Measurements from ENCODE around the gene AKR1C3.
"Not testable (repeated sequence)": the region's sequence is repeated elsewhere in the genome, so short reads cannot be mapped to it uniquely, and the experiment has no call there.

Gene AKR1C3

GRCh38 chr10:5135581-5135980, 41.4 kb downstream of the AKR1C3 start:
- Histone ChIP-seq H3K27ac (ENCODE audit: insufficient read depth, low read length, poor library complexity, severe bottlenecking) (no peak overlapping the region), H3K9me3 (ENCODE audit: control insufficient read depth, low read length) (no peaks in the 10 kb centered on the region), H3K4me3 (ENCODE audit: insufficient read depth, low read depth, low read length, poor library complexity, severe bottlenecking) (no peak overlapping the region), H3K4me1 (ENCODE audit: control insufficient read depth, insufficient read depth, low read length, poor library complexity, severe bottlenecking) (no peaks in the 10 kb centered on the region), H3K36me3 (ENCODE audit: control insufficient read depth, insufficient read depth, low read length) (no peaks in the 10 kb centered on the region), H3K27me3 (replicated peaks; ENCODE audit: control insufficient read depth, insufficient read depth, low read length, poor library complexity, severe bottlenecking) (no peaks in the 10 kb centered on the region)
- DNase-seq: no peak

GRCh38 chr10:5136468-5137087, 42.4 kb downstream of the AKR1C3 start:
- DNase-seq: no peak
- no peaks in the 10 kb centered on the region for H3K4me1 ChIP-seq (ENCODE audit: control insufficient read depth, insufficient read depth, low read length, poor library complexity, severe bottlenecking)
- no peaks in the 10 kb centered on the region for H3K27me3 ChIP-seq (replicated peaks; ENCODE audit: control insufficient read depth, insufficient read depth, low read length, poor library complexity, severe bottlenecking)
- no peak overlapping the region for H3K27ac ChIP-seq (ENCODE audit: insufficient read depth, low read length, poor library complexity, severe bottlenecking)
- H3K4me3 ChIP-seq (ENCODE audit: insufficient read depth, low read depth, low read length, poor library complexity, severe bottlenecking): no peak overlapping the region
- H3K36me3 ChIP-seq (ENCODE audit: control insufficient read depth, insufficient read depth, low read length): no peaks in the 10 kb centered on the region
- H3K9me3 ChIP-seq (ENCODE audit: control insufficient read depth, low read length): no peaks in the 10 kb centered on the region

DNA sequence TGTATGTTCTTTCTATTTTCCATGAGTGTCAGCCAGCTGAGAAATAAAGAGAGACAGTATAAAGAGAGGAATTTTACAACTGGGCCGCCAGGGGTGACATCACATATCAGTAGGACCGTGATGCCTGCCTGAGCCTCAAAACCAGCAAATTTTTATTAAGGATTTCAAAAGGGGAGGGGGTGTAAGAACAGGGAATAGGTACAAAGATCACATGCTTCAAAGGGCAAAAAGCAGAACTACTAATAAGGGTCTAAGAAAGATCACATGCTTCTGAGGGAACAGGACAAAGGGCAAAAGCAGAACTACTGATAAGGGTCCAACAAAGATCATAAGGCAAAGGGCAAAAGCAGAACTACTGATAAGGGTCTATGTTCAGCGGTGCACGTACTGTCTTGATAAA, 43.5 kb downstream of the AKR1C3 start:
- H3K4me1 ChIP-seq (ENCODE audit: control insufficient read depth, insufficient read depth, low read length, poor library complexity, severe bottlenecking); H3K9me3 ChIP-seq (ENCODE audit: control insufficient read depth, low read length); H3K27ac ChIP-seq (ENCODE audit: insufficient read depth, low read length, poor library complexity, severe bottlenecking); DNase-seq; H3K27me3 ChIP-seq (replicated peaks; ENCODE audit: control insufficient read depth, insufficient read depth, low read length, poor library complexity, severe bottlenecking); H3K36me3 ChIP-seq (ENCODE audit: control insufficient read depth, insufficient read depth, low read length); H3K4me3 ChIP-seq (ENCODE audit: insufficient read depth, low read depth, low read length, poor library complexity, severe bottlenecking): not testable (repeated sequence)

DNA sequence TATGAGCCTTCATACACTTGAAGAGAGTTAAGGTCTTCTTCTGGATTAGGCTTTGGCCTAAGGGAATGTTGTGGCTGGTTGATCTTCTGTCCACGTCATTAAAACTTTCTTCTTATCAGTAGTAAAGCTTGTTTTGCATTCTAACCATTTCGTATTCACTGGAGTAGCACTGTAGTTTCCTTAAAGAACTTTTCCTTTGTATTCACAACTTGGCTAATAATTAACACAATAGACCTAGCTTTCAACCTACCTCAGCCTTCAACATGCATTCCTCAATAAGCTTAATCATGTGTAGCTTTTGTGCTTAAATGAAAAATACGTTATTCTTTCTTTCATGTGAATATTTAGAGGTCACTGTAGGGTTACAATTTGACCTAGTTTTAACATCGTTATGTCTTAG, 48.0 kb downstream of the AKR1C3 start:
- Histone ChIP-seq H3K27me3 (replicated peaks; ENCODE audit: control insufficient read depth, insufficient read depth, low read length, poor library complexity, severe bottlenecking) (no peaks in the 10 kb centered on the region), H3K9me3 (ENCODE audit: control insufficient read depth, low read length) (no peaks in the 10 kb centered on the region), H3K36me3 (ENCODE audit: control insufficient read depth, insufficient read depth, low read length) (no peaks in the 10 kb centered on the region), H3K4me3 (ENCODE audit: insufficient read depth, low read depth, low read length, poor library complexity, severe bottlenecking) (no peak overlapping the region), H3K4me1 (ENCODE audit: control insufficient read depth, insufficient read depth, low read length, poor library complexity, severe bottlenecking) (no peaks in the 10 kb centered on the region), H3K27ac (ENCODE audit: insufficient read depth, low read length, poor library complexity, severe bottlenecking) (no peak overlapping the region)
- DNase-seq: no peak

GRCh38 chr10:5143137-5143536, 48.9 kb downstream of the AKR1C3 start:
- no peak for DNase-seq
- no peaks in the 10 kb centered on the region for H3K9me3 ChIP-seq (ENCODE audit: control insufficient read depth, low read length)
- no peak overlapping the region for H3K4me3 ChIP-seq (ENCODE audit: insufficient read depth, low read depth, low read length, poor library complexity, severe bottlenecking)
- no peak overlapping the region for H3K27ac ChIP-seq (ENCODE audit: insufficient read depth, low read length, poor library complexity, severe bottlenecking)
- H3K36me3 ChIP-seq (ENCODE audit: control insufficient read depth, insufficient read depth, low read length): no peaks in the 10 kb centered on the region
- H3K27me3 ChIP-seq (replicated peaks; ENCODE audit: control insufficient read depth, insufficient read depth, low read length, poor library complexity, severe bottlenecking): no peaks in the 10 kb centered on the region
- no peaks in the 10 kb centered on the region for H3K4me1 ChIP-seq (ENCODE audit: control insufficient read depth, insufficient read depth, low read length, poor library complexity, severe bottlenecking)

- no peaks in the 10 kb centered on the region for H3K36me3 ChIP-seq (ENCODE audit: control insufficient read depth, insufficient read depth, low read length)
- H3K27me3 ChIP-seq (replicated peaks; ENCODE audit: control insufficient read depth, insufficient read depth, low read length, poor library complexity, severe bottlenecking): no peaks in the 10 kb centered on the region
- H3K4me3 ChIP-seq (ENCODE audit: insufficient read depth, low read depth, low read length, poor library complexity, severe bottlenecking): no peak overlapping the region
- no peaks in the 10 kb centered on the region for H3K4me1 ChIP-seq (ENCODE audit: control insufficient read depth, insufficient read depth, low read length, poor library complexity, severe bottlenecking)
- H3K27ac ChIP-seq (ENCODE audit: insufficient read depth, low read length, poor library complexity, severe bottlenecking): no peak overlapping the region
- no peak for DNase-seq
- H3K9me3 ChIP-seq (ENCODE audit: control insufficient read depth, low read length): no peaks in the 10 kb centered on the region
Measured at GRCh38 chr10:5146920-5147254, 52.7 kb downstream of the AKR1C3 start.

- H3K4me3 ChIP-seq (ENCODE audit: insufficient read depth, low read depth, low read length, poor library complexity, severe bottlenecking): no peak overlapping the region
- DNase-seq: no peak
Measured at GRCh38 chr10:5147255-5147980, 53.2 kb downstream of the AKR1C3 start.

GRCh38 chr10:5147981-5148677, 53.9 kb downstream of the AKR1C3 start:
- H3K27me3 ChIP-seq (replicated peaks; ENCODE audit: control insufficient read depth, insufficient read depth, low read length, poor library complexity, severe bottlenecking): no peaks in the 10 kb centered on the region
- H3K4me3 ChIP-seq (ENCODE audit: insufficient read depth, low read depth, low read length, poor library complexity, severe bottlenecking): no peak overlapping the region
- no peaks in the 10 kb centered on the region for H3K9me3 ChIP-seq (ENCODE audit: control insufficient read depth, low read length)
- H3K36me3 ChIP-seq (ENCODE audit: control insufficient read depth, insufficient read depth, low read length): no peaks in the 10 kb centered on the region
- DNase-seq: no peak
- H3K27ac ChIP-seq (ENCODE audit: insufficient read depth, low read length, poor library complexity, severe bottlenecking): no peak overlapping the region
- no peaks in the 10 kb centered on the region for H3K4me1 ChIP-seq (ENCODE audit: control insufficient read depth, insufficient read depth, low read length, poor library complexity, severe bottlenecking)

More at GRCh38 chr10:5147255-5147980, 53.2 kb downstream of the AKR1C3 start:
- H3K27me3 ChIP-seq (replicated peaks; ENCODE audit: control insufficient read depth, insufficient read depth, low read length, poor library complexity, severe bottlenecking): no peaks in the 10 kb centered on the region
- H3K4me1 ChIP-seq (ENCODE audit: control insufficient read depth, insufficient read depth, low read length, poor library complexity, severe bottlenecking): no peaks in the 10 kb centered on the region
- no peaks in the 10 kb centered on the region for H3K9me3 ChIP-seq (ENCODE audit: control insufficient read depth, low read length)
- no peaks in the 10 kb centered on the region for H3K36me3 ChIP-seq (ENCODE audit: control insufficient read depth, insufficient read depth, low read length)
- no peak overlapping the region for H3K27ac ChIP-seq (ENCODE audit: insufficient read depth, low read length, poor library complexity, severe bottlenecking)

- Histone ChIP-seq H3K27me3 (replicated peaks; ENCODE audit: control insufficient read depth, insufficient read depth, low read length, poor library complexity, severe bottlenecking) (no peaks in the 10 kb centered on the region), H3K4me3 (ENCODE audit: insufficient read depth, low read depth, low read length, poor library complexity, severe bottlenecking) (no peak overlapping the region), H3K4me1 (ENCODE audit: control insufficient read depth, insufficient read depth, low read length, poor library complexity, severe bottlenecking) (no peaks in the 10 kb centered on the region), H3K27ac (ENCODE audit: insufficient read depth, low read length, poor library complexity, severe bottlenecking) (no peak overlapping the region), H3K36me3 (ENCODE audit: control insufficient read depth, insufficient read depth, low read length) (no peaks in the 10 kb centered on the region), H3K9me3 (ENCODE audit: control insufficient read depth, low read length) (no peaks in the 10 kb centered on the region)
- DNase-seq: no peak
Measured at GRCh38 chr10:5148678-5149032, 54.4 kb downstream of the AKR1C3 start.

DNA sequence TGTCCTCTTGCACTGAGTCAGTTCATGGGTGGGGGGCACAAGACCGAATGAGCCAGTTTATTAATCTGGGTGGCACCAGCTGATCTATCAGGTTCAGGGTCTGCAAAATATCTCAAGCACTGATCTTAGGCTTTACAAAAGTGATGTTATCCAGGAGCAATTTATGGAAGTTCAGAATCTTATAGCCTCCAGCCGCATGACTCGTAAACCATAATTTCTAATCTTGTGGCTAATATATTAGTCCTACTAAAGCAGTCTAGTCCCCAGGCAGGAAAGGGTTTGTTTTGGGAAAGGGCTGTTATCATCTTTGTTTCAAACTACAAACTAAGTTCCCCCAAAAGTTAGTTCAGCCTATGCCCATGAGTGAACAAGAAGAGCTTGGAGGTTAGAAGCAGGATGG, 56.9 kb downstream of the AKR1C3 start:
- no peak for DNase-seq
- Histone ChIP-seq H3K4me1 (ENCODE audit: control insufficient read depth, insufficient read depth, low read length, poor library complexity, severe bottlenecking) (no peaks in the 10 kb centered on the region), H3K27me3 (replicated peaks; ENCODE audit: control insufficient read depth, insufficient read depth, low read length, poor library complexity, severe bottlenecking) (no peaks in the 10 kb centered on the region)

More for the DNA sequence above, 56.9 kb downstream of the AKR1C3 start:
- no peaks in the 10 kb centered on the region for H3K9me3 ChIP-seq (ENCODE audit: control insufficient read depth, low read length)
- no peaks in the 10 kb centered on the region for H3K36me3 ChIP-seq (ENCODE audit: control insufficient read depth, insufficient read depth, low read length)
- no peak overlapping the region for H3K4me3 ChIP-seq (ENCODE audit: insufficient read depth, low read depth, low read length, poor library complexity, severe bottlenecking)
- H3K27ac ChIP-seq (ENCODE audit: insufficient read depth, low read length, poor library complexity, severe bottlenecking): no peak overlapping the region
